HFFc6 (cell line): ENCODE results near the gene NCAPG2. TPM values are rescaled to one million over a fixed set of nuclear protein-coding genes. Genes with fewer than 3 reads are reported as not detected.
"Not testable (repeated sequence)": the region's sequence is repeated elsewhere in the genome, so short reads cannot be mapped to it uniquely, and the experiment has no call there.

Experiments
- DNase-seq: peaks from one replicate; pipeline ENCODE4 v3.0.0-alpha.2; 2018
- H3K27ac Mint-ChIP-seq: 2 replicates; pipeline ENCODE4 v1.8.0; 2020; ENCODE audit warnings: mild to moderate bottlenecking, mixed read lengths
- H3K27me3 Mint-ChIP-seq: 2 replicates; pipeline ENCODE4 v1.8.0; 2021; ENCODE audit warnings: mild to moderate bottlenecking, moderate library complexity, mixed read lengths; ENCODE audit not compliant: insufficient read depth
- H3K36me3 Mint-ChIP-seq: 2 replicates; pipeline ENCODE4 v1.8.0; 2021; ENCODE audit warnings: low read depth, mixed read lengths
- H3K4me1 Mint-ChIP-seq: 2 replicates; pipeline ENCODE4 v1.8.0; 2020; ENCODE audit warnings: low read depth, mixed read lengths
- H3K4me3 Mint-ChIP-seq: 2 replicates; pipeline ENCODE4 v1.8.0; 2020; ENCODE audit warnings: mild to moderate bottlenecking, moderate library complexity, mixed read lengths
- H3K9me3 Mint-ChIP-seq: 2 replicates; pipeline ENCODE4 v1.8.0; 2020; ENCODE audit warnings: mild to moderate bottlenecking, mixed read lengths
- total RNA-seq, 6 experiments: library from RNA; stranded (reverse); fragmentation: NEBNext Ultra II Directional; extraction: Animal tissue kit (Norgen Biotek cat#: 25700); gene quantifications; 2 replicates in 1 of 6; 3 replicates in 5 of 6; pipeline ENCODE4 v1.2.3, GENCODE V29; 2021
- TF ChIP-seq, protein P1 (sequence below): fragments of 200-600 bp; sonication (generic); IDR thresholded peaks from 2 replicates; pipeline ENCODE4 v1.5.0; 2021; ENCODE audit warnings: antibody characterized with exemption, mild to moderate bottlenecking

The NCAPG2 gene
- total RNA-seq, 6 experiments from 2014 or later = 27.1 to 60.3 (median 54.8) TPM

GRCh38 chr7:158645842-158646241 is 58.8 kb downstream of the NCAPG2 start:
- no peak overlapping the region for H3K27ac Mint-ChIP-seq
- DNase-seq = no peak
- H3K4me1 Mint-ChIP-seq = peaks cover 34% of the 10 kb centered on the region
- H3K9me3 Mint-ChIP-seq = no peaks in the 10 kb centered on the region
- H3K27me3 Mint-ChIP-seq = peaks cover 2% of the 10 kb centered on the region
- H3K36me3 Mint-ChIP-seq = peaks cover 38% of the 10 kb centered on the region
- TF ChIP-seq, protein P1, sequence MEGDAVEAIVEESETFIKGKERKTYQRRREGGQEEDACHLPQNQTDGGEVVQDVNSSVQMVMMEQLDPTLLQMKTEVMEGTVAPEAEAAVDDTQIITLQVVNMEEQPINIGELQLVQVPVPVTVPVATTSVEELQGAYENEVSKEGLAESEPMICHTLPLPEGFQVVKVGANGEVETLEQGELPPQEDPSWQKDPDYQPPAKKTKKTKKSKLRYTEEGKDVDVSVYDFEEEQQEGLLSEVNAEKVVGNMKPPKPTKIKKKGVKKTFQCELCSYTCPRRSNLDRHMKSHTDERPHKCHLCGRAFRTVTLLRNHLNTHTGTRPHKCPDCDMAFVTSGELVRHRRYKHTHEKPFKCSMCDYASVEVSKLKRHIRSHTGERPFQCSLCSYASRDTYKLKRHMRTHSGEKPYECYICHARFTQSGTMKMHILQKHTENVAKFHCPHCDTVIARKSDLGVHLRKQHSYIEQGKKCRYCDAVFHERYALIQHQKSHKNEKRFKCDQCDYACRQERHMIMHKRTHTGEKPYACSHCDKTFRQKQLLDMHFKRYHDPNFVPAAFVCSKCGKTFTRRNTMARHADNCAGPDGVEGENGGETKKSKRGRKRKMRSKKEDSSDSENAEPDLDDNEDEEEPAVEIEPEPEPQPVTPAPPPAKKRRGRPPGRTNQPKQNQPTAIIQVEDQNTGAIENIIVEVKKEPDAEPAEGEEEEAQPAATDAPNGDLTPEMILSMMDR = no peak
- no peak overlapping the region for H3K4me3 Mint-ChIP-seq

- no peak overlapping the region for H3K27ac Mint-ChIP-seq
- DNase-seq = no peak
- H3K4me1 Mint-ChIP-seq = peaks cover 2% of the 10 kb centered on the region; the same call in 1 of the 2 replicates
- peaks cover 47% of the 10 kb centered on the region for H3K36me3 Mint-ChIP-seq
- TF ChIP-seq, protein P1 = no peak
- H3K4me3 Mint-ChIP-seq = no peak overlapping the region
- no peaks in the 10 kb centered on the region for H3K9me3 Mint-ChIP-seq
- peaks cover 5% of the 10 kb centered on the region for H3K27me3 Mint-ChIP-seq
Observed at GRCh38 chr7:158642149-158642548, 62.5 kb downstream of the NCAPG2 start.

DNA sequence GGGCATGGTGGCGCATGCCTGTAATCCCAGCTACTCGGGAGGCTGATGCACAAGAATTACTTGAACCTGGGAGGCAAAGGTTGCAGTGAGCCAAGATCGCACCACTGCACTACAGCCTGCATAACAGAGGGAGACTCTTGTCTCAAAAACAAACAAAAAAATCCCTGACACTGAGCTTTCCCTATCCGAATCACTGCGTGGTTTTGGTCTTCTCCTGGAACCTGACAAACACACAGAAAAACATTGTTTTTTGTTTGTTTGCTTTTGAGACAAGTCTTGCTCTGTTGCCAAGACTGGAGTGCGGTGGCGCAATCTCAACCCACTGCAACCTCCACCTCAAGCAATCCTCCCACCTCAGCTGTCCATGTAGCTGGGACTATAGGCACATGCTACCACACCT is 66.6 kb downstream of the NCAPG2 start:
- H3K9me3 Mint-ChIP-seq = no peaks in the 10 kb centered on the region
- H3K4me1 Mint-ChIP-seq = no peaks in the 10 kb centered on the region
- H3K36me3 Mint-ChIP-seq = peaks cover 33% of the 10 kb centered on the region
- TF ChIP-seq, protein P1 = no peak
- no peak overlapping the region for H3K27ac Mint-ChIP-seq
- H3K4me3 Mint-ChIP-seq = no peak overlapping the region
- no peak for DNase-seq
- peaks cover 5% of the 10 kb centered on the region for H3K27me3 Mint-ChIP-seq

GRCh38 chr7:158633055-158633956 is 71.3 kb downstream of the NCAPG2 start:
- no peak for DNase-seq
- H3K27ac Mint-ChIP-seq = no peak overlapping the region
- no peaks in the 10 kb centered on the region; the same call in 1 of the 2 replicates for H3K27me3 Mint-ChIP-seq
- H3K36me3 Mint-ChIP-seq = peaks cover 26% of the 10 kb centered on the region
- TF ChIP-seq, protein P1 = no peak
- no peaks in the 10 kb centered on the region for H3K4me1 Mint-ChIP-seq
- H3K4me3 Mint-ChIP-seq = no peak overlapping the region
- no peaks in the 10 kb centered on the region for H3K9me3 Mint-ChIP-seq

DNA sequence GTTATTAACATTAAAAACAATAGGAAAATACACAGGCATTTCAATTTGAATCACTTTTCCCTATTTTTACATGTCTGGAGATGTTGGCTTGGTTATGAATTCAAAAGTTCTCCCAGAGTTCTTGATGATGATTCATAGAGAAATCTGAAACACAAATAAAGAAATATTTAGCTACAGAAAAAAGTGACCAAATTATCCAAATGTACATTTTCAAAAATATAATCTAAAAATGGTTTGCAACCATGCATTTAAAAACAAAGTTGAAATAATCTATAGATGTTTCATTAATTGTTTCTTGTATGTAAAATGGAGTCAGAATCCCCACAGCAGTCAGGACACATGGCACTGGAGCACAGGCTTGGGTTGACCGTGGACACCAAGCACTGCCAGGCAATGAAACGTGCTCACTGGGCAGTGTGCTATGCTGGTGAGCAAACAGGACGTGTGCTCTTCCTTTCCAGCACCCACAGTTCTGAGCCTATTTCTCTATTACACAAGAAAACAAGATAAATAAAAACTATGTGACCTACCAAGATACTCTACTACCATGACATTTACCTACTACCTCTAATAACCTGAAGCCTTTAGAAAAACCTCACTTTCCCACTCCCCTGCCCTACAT is 72.9 kb downstream of the NCAPG2 start:
- no peak overlapping the region for H3K4me3 Mint-ChIP-seq
- TF ChIP-seq, protein P1 = no peak
- DNase-seq = no peak
- no peaks in the 10 kb centered on the region for H3K9me3 Mint-ChIP-seq
- no peaks in the 10 kb centered on the region; the same call in 1 of the 2 replicates for H3K27me3 Mint-ChIP-seq
- H3K27ac Mint-ChIP-seq = no peak overlapping the region
- no peaks in the 10 kb centered on the region for H3K4me1 Mint-ChIP-seq
- H3K36me3 Mint-ChIP-seq = peaks cover 31% of the 10 kb centered on the region

GRCh38 chr7:158626289-158626688 is 78.3 kb downstream of the NCAPG2 start:
- peaks cover 33% of the 10 kb centered on the region for H3K36me3 Mint-ChIP-seq
- not testable (repeated sequence) for H3K27me3 Mint-ChIP-seq, DNase-seq, H3K9me3 Mint-ChIP-seq, H3K4me3 Mint-ChIP-seq, H3K27ac Mint-ChIP-seq, H3K4me1 Mint-ChIP-seq
